Esophagus mucosa (tissue), 1 donor: ENCODE measurements around the gene ELP5. TPM values are rescaled to one million over a fixed set of nuclear protein-coding genes. Genes with fewer than 3 reads are reported as not detected.

Experiments used
- ATAC-seq: fragments of 200-7000 bp; cut with Tn5 transposase; one replicate; pipeline ENCODE4 v1.9.1; 2020
- total RNA-seq: library from RNA; stranded (reverse); gene quantifications from one replicate; pipeline ENCODE4 v1.2.4, GENCODE V29; 2023
- donor health status: DM: yes; HTN: yes; CAD: no.

Gene ELP5
- total RNA-seq, 1 donor from 2014 or later = 40.3 TPM

DNA sequence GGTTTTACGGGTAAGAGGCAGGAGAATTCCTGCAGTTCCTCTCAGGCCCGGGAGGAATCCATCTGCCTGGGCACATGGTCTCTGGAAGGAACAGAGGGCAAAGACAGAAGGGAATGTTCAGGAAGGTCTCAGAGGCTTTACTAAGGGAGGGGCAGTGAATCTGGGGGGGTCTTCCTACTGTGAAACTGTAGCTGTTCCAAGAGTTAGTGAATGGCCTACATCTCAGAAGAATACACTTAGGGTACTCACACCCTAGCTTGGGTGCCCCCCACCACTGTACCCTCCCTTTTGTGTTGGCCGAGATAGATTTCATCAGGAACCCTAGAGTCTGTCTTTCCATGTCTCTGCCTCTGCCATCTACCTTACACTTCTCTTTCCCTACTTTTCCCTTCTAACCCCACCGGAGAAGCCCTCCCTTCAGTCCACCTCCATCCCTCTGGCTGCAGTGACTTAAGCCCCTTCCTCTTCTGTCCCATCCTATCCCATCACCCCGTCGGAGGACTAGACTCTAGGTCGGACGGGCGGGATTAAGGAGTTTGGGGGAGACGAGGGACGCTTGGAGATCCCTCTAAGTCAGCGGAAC, 32.7 kb upstream of the ELP5 start:
- ATAC-seq = no peak

DNA sequence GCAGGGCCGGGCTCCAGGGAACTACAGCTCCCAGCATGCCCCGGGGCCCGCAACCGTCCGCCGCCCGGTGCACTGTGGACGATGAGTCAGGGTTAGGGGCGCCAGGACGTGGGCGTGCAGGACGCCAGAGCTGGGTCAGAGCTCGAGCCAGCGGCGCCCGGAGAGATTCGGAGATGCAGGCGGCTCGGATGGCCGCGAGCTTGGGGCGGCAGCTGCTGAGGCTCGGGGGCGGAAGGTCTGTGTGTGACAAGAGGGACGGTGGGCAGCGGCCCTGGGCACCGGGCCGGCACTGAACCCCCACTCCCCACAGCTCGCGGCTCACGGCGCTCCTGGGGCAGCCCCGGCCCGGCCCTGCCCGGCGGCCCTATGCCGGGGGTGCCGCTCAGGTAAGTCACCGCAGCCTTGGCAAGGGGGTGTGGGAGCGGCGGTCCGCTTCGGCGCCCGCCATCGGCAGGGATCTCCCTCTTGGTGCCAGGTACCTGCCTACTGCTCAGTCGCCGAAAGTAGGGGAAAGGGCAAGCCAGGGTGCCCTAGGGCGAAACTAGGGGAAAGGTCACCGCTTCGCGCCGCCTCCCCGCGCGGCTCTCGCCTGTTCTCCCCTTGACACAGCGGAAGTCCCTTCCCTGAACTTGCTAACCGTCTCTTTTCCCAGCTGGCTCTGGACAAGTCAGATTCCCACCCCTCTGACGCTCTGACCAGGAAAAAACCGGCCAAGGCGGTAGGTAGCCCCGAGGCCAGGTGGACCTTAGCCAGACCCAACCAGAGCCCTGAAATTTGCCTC, 32.0 kb upstream of the ELP5 start, which contains the start of the genes ACADVL and DLG4:
Gene ACADVL, plus strand, starts transcription at position 127 of the 781 bp plus-strand sequence. Its CDS starts 47 bp downstream, at position 174.
Gene DLG4, minus strand, starts transcription at position 25 of the 781 bp plus-strand sequence.
- peak; percentile 70 for ATAC-seq

DNA sequence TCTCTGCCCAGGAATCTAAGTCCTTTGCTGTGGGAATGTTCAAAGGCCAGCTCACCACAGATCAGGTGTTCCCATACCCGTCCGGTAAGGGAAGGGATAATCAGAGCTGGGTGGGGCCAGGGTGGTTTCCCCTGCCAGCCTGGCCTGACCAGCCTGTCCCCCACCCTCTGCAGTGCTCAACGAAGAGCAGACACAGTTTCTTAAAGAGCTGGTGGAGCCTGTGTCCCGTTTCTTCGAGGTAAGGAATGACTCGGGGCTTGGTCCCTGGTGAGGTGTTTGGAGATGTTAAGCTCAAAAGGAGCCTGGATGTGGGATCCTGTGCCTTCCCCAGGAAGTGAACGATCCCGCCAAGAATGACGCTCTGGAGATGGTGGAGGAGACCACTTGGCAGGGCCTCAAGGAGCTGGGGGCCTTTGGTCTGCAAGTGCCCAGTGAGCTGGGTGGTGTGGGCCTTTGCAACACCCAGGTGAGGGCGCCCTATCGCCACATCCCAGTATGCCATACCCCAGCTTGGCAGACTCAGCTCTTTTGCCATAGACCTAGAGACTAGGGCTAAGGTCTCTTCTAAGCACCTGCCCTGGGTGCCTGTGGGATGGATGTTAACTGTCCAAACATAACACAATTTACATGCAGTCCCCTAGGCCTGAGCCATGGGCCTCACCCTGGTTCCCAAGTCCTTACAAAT, 31.3 kb upstream of the ELP5 start:
- ATAC-seq = peak; percentile 72

DNA sequence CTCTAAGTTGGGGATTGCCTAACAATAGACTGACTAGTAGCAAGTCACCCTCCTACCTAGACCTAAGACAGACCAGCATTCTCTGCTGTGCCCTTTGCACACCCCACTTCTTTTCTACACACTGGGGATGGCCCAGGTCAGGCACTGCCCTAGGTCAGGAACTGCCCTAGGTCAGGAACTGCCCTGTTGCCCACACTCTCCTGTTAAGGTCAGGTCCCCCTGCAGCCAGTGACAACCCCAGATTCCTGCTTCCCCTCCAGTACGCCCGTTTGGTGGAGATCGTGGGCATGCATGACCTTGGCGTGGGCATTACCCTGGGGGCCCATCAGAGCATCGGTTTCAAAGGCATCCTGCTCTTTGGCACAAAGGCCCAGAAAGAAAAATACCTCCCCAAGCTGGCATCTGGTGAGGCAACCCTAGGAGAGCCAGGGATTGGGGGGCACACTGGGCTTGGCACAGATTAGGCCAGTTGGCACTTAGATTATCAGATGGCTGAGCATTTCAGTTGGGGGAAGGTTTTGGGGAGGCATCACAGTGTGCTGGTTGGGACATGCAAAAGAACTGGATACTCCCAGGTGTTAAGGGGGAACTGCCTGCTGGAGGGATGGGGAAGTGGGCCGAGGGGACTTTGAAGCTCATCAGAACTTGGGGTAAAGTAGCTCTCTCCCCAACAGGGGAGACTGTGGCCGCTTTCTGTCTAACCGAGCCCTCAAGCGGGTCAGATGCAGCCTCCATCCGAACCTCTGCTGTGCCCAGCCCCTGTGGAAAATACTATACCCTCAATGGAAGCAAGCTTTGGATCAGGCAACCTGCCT, 30.5 kb upstream of the ELP5 start:
- peak; percentile 24 for ATAC-seq

DNA sequence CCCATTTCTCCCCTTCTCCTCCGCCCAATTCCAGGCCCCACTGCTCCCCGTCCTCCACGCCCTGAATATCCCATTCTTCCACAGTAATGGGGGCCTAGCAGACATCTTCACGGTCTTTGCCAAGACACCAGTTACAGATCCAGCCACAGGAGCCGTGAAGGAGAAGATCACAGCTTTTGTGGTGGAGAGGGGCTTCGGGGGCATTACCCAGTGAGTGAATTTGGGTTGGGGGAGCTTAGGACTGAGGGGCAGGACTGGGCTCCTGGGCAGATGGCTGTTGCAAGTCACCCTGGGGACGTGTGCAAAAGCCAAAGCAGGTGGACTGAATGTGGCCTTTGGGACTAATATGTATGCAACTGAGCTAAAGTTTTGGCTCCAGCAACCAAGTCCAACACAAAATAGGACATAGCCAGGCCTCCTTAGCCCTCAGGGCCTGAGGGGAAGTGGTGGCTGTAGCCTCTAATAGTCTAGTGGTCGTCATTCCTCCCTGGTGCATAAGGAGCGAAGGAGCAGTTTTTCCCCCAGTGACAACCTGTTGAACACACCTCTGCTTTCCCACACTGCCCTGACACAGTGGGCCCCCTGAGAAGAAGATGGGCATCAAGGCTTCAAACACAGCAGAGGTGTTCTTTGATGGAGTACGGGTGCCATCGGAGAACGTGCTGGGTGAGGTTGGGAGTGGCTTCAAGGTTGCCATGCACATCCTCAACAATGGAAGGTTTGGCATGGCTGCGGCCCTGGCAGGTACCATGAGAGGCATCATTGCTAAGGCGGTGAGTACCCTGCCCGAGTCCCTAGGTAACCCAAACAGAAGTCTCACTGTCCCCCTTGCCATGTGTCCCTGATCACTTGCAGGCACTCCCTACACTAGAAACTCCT, 29.7 kb upstream of the ELP5 start:
- no peak for ATAC-seq

DNA sequence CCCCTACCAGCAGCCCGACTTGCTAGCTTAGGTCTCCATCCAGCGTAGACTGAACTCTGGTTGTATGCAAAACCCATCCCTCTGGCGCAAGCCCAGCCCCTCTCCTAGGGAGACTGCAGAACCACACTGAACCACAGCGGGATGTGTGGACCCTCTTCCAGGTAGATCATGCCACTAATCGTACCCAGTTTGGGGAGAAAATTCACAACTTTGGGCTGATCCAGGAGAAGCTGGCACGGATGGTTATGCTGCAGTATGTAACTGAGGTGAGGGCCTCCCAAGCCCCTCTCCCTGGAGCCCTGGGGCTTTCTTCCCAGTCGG, 29.1 kb upstream of the ELP5 start:
- ATAC-seq = no peak

DNA sequence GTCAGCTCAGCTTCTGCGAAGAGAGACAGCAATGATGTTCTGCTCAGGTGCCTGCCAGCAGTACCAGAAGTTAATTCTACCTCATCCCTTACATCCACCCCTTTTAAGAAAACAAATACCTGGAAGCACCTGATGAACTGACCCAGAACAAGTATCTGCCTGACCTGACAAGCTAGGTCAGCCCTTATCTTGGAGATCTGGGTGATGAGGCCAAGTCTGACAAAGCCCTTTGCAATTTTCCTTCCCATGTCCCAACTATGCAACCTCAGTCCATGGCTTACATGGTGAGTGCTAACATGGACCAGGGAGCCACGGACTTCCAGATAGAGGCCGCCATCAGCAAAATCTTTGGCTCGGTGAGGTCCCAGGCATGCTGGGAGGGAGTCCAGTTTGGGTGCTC, 28.6 kb upstream of the ELP5 start:
- no peak for ATAC-seq

DNA sequence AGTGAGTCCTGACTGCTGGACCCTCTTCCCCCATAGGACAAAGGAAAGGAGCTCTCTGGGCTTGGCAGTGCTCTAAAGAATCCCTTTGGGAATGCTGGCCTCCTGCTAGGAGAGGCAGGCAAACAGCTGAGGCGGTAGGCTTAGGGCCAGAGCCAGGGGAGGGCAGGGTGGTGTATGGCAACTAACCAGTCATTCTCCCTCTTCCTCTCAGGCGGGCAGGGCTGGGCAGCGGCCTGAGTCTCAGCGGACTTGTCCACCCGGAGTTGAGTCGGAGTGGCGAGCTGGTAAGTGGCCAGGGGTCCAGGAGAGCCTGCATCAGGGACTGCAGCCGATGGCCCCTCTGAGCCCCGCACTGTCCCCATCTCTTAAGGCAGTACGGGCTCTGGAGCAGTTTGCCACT, 27.9 kb upstream of the ELP5 start:
- ATAC-seq = no peak

DNA sequence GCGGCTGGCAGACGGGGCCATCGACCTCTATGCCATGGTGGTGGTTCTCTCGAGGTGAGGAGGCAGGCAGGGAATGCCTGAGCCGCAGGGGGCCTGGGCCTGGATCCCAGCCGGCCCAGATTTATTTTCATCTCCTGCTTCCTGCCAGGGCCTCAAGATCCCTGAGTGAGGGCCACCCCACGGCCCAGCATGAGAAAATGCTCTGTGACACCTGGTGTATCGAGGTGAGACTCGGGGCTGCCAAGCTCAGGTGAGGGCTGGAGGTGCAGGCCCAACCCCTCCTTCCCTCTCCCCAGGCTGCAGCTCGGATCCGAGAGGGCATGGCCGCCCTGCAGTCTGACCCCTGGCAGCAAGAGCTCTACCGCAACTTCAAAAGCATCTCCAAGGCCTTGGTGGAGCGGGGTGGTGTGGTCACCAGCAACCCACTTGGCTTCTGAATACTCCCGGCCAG, 27.3 kb upstream of the ELP5 start:
- no peak for ATAC-seq

DNA sequence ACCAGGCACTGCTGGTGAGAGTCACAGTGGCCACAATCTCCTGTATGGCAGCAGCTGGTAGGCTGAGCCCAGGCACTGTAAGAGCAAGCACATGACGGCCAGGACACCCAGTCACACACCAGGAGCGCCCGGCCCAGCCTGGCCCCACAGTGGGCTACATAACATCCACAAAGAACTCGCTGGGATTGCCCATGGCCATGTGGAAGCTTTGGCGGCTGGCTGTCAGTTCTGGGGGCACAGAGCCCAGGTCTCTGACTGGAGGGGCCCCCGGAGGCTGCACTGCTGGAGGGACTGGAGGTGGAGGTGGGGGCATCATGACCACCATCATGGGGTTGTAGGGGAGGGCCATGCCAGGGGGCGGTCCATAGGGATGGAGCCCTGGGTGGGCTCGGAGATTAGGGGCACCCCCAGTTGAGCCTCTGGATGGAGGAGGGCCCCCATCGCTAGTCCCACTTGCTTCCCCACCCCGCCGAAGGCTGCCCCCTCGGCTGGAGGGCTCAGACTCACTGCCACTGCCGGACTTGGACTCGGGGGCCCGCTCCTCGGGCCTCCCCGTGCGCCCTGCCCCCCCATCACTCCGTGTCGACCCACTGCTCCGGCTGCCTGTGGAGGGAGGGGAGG, 26.2 kb upstream of the ELP5 start:
- no peak for ATAC-seq

DNA sequence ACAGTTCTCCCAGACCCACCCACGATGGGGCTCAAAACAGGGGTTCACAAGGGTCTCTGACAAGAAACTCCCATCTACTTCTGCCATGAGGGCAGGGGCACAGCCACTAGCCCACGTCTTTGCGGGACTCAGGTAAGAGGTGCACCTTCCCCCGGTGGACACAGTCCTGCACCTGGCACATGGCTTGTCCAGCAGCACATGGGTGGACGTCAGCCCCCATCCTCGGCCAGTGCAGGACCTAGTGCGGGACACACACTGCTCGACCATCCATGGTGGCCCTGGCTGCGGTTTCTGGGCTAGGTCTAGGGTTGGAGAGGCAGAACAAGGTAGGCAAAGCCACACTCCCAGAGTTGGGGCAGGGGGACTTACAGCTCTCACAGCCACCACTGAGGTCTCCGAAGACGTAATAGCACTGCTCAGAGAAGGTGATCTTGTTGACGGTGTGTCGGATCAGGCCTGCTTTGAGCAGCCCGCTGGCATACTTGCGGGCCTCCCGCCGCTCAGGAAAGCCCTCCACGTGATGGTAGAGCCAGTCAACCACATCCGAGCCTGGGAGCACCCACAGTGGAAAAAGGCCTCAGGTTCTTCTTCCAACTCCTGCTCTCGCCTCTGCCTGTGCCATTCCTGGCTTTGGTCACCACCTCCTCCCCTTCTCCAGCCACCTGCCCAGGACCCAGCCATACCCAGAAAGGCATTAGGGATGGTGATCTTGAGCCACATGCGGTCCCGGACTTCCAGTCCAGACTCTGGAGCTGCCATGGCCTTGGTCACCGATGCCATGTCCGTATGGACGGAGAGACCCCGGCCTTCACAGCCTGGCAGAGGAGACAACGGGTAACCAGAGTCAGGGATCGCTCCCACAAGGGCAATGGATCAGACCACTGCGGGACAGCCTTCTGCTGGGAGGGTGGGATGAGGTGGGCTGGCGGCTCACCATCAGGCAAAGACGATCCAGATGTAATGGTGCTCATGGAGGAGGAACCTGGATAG, 25.0 kb upstream of the ELP5 start:
- ATAC-seq = no peak

DNA sequence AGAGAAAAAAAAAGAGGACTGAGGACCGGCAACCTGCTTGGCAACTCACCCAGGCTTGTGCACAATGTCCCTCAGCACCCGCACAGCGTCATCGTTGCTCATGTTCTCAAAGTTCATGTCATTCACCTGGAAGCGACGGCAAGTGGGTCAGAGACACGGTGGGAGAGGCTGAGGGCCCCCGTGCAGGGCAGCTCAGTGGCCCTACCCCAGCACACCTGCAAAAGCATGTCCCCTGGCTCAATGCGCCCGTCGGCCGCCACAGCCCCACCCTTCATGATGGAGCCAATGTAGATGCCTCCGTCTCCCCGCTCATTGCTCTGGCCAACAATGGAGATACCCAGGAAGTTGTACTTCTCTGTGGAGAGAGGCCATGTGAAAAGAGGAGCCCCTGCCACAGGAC, 23.1 kb upstream of the ELP5 start:
- ATAC-seq = peak; percentile 1

DNA sequence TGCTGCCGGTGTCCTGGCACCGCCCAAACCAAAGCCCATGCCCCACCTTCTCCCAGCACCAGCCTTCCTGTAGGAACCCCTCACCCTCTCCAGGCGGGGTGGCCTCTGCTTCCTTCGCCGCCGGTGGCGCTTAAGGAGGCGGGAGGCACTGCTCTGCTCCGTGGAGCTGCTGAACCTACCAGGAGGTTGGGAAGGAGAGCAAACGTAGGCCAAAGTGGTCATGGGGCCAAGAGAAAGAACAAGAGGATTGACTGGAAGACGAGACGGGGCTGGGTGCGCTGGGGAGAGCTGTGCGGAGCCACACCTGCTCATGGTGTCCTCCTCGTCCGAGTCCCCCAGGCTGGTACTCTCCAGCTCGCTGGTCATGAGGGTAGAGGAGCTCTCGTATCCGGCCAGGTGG, 22.5 kb upstream of the ELP5 start:
- no peak for ATAC-seq

DNA sequence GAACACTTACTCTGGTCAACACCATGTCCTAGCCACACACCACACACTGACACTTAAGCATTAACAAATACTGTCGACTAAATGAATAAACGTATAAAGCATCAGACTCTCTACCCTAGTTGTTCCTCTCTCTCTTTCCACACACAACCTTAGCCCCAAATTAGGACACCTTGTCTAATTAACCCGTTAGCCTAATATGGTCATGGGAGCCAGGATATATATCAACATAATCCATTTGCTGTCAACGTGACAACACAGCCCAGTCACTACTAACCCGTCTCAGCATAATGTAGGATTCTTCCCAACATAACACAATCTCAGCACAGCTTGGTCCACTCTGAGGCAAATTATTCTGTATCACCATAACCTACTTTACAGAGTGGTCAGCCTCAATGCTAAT, 19.9 kb upstream of the ELP5 start:
- ATAC-seq = no peak

DNA sequence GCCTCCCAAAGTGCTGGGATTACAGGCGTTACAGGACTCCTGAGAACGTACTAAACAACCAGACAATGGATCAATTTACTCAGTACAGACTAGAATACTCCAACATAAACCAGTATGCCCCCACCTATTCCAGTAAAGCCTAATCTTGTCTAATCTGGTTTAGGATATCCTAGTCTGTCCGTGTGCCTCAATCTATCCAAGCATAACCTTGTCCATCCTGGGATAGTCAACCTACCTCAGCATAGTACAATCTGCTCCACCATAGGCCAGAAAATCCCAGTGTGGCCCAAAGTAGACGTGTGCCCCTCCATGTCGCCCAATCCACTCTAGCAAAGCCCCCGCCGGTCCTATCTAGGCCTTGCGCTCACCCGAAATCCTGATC, 18.3 kb upstream of the ELP5 start:
- peak; percentile 0 for ATAC-seq

DNA sequence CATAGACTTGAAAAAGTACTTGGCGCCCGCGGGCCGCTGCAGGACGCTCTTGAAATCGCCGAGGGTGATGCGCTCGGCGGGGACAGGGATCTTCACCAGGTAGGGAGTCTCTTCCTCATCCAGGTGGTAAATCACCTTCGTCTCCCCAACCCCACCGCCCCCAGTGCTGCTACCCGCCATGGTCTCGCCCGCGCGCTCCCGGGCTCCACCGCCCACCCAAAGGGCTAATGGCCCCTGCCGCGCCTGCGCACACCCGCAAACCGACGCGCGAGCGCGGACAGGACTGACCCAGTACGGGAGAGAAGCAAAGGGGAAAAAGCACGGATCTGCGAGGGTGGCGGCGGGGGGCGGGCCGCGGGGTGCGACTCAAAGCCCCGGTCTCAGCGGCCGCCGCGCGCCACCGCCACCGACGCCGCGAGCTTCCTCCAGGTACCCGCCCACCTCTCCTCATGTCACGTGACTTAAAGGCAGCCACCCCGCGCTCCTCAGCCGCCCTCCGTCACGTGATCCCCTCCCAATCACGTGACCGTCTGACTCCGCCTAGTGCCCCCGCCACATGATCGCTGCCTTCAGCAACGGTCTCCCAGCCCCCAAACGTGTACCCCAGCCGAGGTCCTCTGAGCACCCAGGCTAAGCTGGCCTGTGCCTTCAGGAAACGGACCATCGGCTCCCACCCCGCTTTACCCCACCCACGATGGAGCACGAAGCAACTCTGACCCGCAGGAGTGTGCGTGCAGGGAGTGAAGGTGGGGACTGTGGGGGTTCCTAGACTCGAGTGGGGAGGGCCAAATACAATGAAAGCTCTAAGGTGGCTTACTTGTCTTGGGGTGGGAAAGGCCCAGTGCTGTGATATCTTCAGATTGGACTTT, 17.7 kb upstream of the ELP5 start, which contains the start of gene DVL2:
Gene DVL2, minus strand, starts transcription at position 435 of the 869 bp plus-strand sequence. Its CDS starts 255 bp downstream, at position 180.
- peak; percentile 58 for ATAC-seq

DNA sequence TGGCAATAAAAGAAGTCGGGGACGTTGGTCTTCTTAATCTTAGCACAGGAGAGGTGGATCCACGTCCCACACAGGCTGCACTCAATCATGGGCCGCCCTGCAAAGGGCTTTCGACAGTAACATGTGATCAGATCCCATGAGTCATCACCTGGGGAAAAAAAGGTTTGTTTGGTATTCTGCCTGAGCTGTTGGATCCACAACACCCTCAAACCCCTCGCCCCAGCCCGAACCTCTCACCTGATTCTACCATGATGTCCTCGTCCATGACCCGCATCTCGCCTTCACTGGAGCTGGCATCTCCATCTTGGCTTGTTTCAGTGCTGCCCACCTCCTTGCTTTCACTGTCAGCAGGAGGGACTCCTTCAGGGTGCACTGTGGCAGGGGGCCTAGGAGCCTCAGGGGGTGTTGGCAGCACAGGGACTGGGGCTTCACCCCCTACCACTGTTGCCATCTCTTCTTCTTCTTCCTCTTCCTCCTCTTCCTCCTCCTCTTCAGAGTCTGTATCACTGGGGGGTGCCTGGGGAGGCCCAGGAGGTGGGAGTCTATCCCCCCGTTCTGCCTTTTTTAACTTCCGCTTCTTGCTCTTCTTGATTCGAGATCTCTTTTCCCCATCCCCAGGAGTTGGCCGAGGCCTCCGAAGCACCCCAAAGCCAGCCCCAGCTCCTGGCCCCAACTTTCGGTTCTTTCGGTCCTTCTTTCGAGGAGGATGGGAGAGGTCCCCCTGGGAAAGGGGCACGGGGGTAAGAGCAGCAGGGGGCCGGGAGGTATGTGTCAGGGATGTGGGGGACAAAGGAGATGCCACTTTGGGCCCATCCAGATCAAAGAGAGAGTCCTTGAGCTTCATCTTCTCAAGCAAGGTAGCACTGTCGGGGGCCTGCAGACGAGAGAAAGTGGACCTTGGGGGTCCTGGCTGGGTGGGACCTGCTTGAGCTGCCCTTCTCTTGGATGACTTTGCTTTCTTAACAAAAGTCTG, 16.0 kb upstream of the ELP5 start:
- no peak for ATAC-seq

DNA sequence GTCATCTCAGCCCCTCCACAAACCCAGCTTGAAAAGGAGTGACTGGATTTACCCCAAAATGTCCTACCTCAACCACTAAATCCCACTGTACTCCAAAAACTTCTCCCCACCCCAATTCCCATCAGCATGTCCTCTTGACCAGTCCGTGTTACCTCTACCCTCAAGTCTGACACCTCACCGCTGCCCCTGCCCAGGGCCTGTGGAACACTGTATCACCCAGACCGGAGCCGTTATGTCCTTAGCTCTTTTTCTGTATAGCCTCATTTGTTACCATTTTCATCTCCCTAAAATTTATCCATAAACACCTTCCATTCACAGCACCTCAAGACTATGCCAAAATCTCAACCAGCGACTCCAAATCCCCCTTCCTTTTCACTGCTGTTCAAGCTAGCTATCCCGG, 15.2 kb upstream of the ELP5 start:
- no peak for ATAC-seq
